ENCODE measurements around the gene ARL2BP. TPM values are rescaled to one million over a fixed set of nuclear protein-coding genes. Genes with fewer than 3 reads are reported as not detected.

Gene ARL2BP
- total and polyA plus RNA-seq, 2 of the 13 experiments (the other 11 are each of a cell fraction or from before 2014, with no cell fraction given), result 64.3 to 67.6 TPM

DNA sequence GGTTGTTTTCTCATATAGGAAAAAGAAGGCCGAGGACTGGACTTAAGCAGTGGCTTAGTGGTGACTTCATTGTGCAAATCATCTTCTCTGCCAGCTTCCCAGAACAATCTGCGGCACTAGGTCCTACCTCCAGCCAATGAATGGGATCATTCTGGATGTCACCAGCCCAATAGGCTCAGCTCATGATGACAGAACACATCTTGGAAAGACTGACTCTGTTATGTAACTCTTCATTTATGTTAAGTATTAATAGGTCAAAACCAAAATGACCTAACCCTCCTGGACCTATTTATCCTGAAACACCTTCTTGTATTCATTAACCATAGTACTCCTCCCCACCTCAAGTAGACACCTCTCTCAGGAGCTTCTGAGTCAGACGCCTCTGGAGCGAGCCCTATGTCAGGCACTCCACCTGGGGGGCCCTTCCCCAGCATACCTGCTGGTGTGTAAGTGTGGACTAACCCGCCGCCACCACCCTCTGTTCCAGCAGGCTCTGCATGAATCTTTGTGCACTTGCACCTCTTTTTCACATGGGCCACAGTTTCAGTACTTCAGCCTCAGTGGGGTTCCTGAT, 7.2 kb downstream of the ARL2BP start (continued):
- TF ChIP-seq, protein P1, sequence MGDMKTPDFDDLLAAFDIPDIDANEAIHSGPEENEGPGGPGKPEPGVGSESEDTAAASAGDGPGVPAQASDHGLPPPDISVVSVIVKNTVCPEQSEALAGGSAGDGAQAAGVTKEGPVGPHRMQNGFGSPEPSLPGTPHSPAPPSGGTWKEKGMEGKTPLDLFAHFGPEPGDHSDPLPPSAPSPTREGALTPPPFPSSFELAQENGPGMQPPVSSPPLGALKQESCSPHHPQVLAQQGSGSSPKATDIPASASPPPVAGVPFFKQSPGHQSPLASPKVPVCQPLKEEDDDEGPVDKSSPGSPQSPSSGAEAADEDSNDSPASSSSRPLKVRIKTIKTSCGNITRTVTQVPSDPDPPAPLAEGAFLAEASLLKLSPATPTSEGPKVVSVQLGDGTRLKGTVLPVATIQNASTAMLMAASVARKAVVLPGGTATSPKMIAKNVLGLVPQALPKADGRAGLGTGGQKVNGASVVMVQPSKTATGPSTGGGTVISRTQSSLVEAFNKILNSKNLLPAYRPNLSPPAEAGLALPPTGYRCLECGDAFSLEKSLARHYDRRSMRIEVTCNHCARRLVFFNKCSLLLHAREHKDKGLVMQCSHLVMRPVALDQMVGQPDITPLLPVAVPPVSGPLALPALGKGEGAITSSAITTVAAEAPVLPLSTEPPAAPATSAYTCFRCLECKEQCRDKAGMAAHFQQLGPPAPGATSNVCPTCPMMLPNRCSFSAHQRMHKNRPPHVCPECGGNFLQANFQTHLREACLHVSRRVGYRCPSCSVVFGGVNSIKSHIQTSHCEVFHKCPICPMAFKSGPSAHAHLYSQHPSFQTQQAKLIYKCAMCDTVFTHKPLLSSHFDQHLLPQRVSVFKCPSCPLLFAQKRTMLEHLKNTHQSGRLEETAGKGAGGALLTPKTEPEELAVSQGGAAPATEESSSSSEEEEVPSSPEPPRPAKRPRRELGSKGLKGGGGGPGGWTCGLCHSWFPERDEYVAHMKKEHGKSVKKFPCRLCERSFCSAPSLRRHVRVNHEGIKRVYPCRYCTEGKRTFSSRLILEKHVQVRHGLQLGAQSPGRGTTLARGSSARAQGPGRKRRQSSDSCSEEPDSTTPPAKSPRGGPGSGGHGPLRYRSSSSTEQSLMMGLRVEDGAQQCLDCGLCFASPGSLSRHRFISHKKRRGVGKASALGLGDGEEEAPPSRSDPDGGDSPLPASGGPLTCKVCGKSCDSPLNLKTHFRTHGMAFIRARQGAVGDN (CRISPR knock-in tag; IDR thresholded peaks at IDR 0.05), result peak; percentile 36
- TF ChIP-seq, protein P2, sequence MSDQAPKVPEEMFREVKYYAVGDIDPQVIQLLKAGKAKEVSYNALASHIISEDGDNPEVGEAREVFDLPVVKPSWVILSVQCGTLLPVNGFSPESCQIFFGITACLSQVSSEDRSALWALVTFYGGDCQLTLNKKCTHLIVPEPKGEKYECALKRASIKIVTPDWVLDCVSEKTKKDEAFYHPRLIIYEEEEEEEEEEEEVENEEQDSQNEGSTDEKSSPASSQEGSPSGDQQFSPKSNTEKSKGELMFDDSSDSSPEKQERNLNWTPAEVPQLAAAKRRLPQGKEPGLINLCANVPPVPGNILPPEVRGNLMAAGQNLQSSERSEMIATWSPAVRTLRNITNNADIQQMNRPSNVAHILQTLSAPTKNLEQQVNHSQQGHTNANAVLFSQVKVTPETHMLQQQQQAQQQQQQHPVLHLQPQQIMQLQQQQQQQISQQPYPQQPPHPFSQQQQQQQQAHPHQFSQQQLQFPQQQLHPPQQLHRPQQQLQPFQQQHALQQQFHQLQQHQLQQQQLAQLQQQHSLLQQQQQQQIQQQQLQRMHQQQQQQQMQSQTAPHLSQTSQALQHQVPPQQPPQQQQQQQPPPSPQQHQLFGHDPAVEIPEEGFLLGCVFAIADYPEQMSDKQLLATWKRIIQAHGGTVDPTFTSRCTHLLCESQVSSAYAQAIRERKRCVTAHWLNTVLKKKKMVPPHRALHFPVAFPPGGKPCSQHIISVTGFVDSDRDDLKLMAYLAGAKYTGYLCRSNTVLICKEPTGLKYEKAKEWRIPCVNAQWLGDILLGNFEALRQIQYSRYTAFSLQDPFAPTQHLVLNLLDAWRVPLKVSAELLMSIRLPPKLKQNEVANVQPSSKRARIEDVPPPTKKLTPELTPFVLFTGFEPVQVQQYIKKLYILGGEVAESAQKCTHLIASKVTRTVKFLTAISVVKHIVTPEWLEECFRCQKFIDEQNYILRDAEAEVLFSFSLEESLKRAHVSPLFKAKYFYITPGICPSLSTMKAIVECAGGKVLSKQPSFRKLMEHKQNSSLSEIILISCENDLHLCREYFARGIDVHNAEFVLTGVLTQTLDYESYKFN (CRISPR knock-in tag; conservative IDR thresholded peaks at IDR 0.05), result peak; percentile 18; the same call in 1 of the 2 replicates
- no peak for TF ChIP-seq HOXA7 (CRISPR knock-in tag; IDR thresholded peaks at IDR 0.05)
- 0 out of 2 replicates have a peak, but pooled peaks have one; percentile 16 for TF ChIP-seq NFYB (CRISPR knock-in tag; IDR thresholded peaks at IDR 0.05)
